ENCODE measurements around the gene ELFN2. TPM values are rescaled to one million over a fixed set of nuclear protein-coding genes. Genes with fewer than 3 reads are reported as not detected.
"Not testable (repeated sequence)": the region's sequence is repeated elsewhere in the genome, so short reads cannot be mapped to it uniquely, and the experiment has no call there.

The ELFN2 gene
- total RNA-seq, 1 experiment from 2014 or later: 10.0 TPM

- H3K9ac ChIP-seq (ENCODE audit: low read length): no peak overlapping the region
- H3K4me3 ChIP-seq (ENCODE audit: low read length): no peak overlapping the region
- no peaks in the 10 kb centered on the region for H3F3A ChIP-seq (ENCODE audit: low read length, unreplicated experiment)
- ChIA-PET CTCF (no interaction called here), POLR2A (ENCODE audit: unreplicated experiment) (no interaction called here)
- BruUV-seq (replicated peaks): no TSS peak
- H3K27me3 ChIP-seq (ENCODE audit: low read length): no peaks in the 10 kb centered on the region
- TF ChIP-seq CTCF (conservative IDR thresholded peaks at IDR 0.05; ENCODE audit: low read depth, low read length): no peak
- TF ChIP-seq EZH2 (IDR thresholded peaks at IDR 0.05; ENCODE audit: low read length, unreplicated experiment): no peak
- no peak for TF ChIP-seq EZH2phosphoT487 (IDR thresholded peaks at IDR 0.05; ENCODE audit: borderline replicate concordance, low read length)
- no peaks in the 10 kb centered on the region for H3K79me2 ChIP-seq (ENCODE audit: low read length)
- no peaks in the 10 kb centered on the region for H3K36me3 ChIP-seq (ENCODE audit: low read depth, low read length)
- DNase-seq (no peak), ATAC-seq (no peak)
- H3K9me2 ChIP-seq (replicated peaks; ENCODE audit: low read length): no peaks in the 10 kb centered on the region
- no peak overlapping the region for H3K4me2 ChIP-seq (ENCODE audit: low read length)
- no peak overlapping the region for H2AFZ ChIP-seq (ENCODE audit: low read length)
- H3K27ac ChIP-seq (ENCODE audit: low read length): no peak overlapping the region
- H4K20me1 ChIP-seq (ENCODE audit: low read length): no peaks in the 10 kb centered on the region
- intact Hi-C loops (cut with micrococcal nuclease): no loop called here
- H3K9me3 ChIP-seq (ENCODE audit: low read length): no peaks in the 10 kb centered on the region
- H3K4me1 ChIP-seq (ENCODE audit: insufficient read depth, low read length): no peaks in the 10 kb centered on the region
Observed at GRCh38 chr22:37401401-37402183, 25.7 kb downstream of the ELFN2 start.

GRCh38 chr22:37400719-37401118, 26.6 kb downstream of the ELFN2 start:
- ChIA-PET CTCF (no interaction called here), POLR2A (ENCODE audit: unreplicated experiment) (no interaction called here)
- Histone ChIP-seq H3K27ac (ENCODE audit: low read length) (no peak overlapping the region), H3K9me2 (replicated peaks; ENCODE audit: low read length) (no peaks in the 10 kb centered on the region), H3K27me3 (ENCODE audit: low read length) (no peaks in the 10 kb centered on the region), H3K9me3 (ENCODE audit: low read length) (no peaks in the 10 kb centered on the region), H2AFZ (ENCODE audit: low read length) (no peak overlapping the region), H3K36me3 (ENCODE audit: low read depth, low read length) (no peaks in the 10 kb centered on the region), H3K4me1 (ENCODE audit: insufficient read depth, low read length) (no peaks in the 10 kb centered on the region), H3K4me3 (ENCODE audit: low read length) (no peak overlapping the region), H3K9ac (ENCODE audit: low read length) (no peak overlapping the region), H3K4me2 (ENCODE audit: low read length) (no peak overlapping the region), H3K79me2 (ENCODE audit: low read length) (no peaks in the 10 kb centered on the region), H4K20me1 (ENCODE audit: low read length) (no peaks in the 10 kb centered on the region), H3F3A (ENCODE audit: low read length, unreplicated experiment) (no peaks in the 10 kb centered on the region)
- DNase-seq: peak; percentile 23
- intact Hi-C loops (cut with micrococcal nuclease): no loop called here
- BruUV-seq (replicated peaks): no TSS peak
- no peak for TF ChIP-seq CTCF (conservative IDR thresholded peaks at IDR 0.05; ENCODE audit: low read depth, low read length)
- no peak for TF ChIP-seq EZH2phosphoT487 (IDR thresholded peaks at IDR 0.05; ENCODE audit: borderline replicate concordance, low read length)
- no peak for TF ChIP-seq EZH2 (IDR thresholded peaks at IDR 0.05; ENCODE audit: low read length, unreplicated experiment)
- ATAC-seq: no peak

- H3K9ac ChIP-seq (ENCODE audit: low read length); BruUV-seq (replicated peaks); ATAC-seq; H3K9me3 ChIP-seq (ENCODE audit: low read length); H3K9me2 ChIP-seq (replicated peaks; ENCODE audit: low read length); H3K4me3 ChIP-seq (ENCODE audit: low read length); H2AFZ ChIP-seq (ENCODE audit: low read length); CTCF ChIA-PET; H3K79me2 ChIP-seq (ENCODE audit: low read length); H3K4me1 ChIP-seq (ENCODE audit: insufficient read depth, low read length); DNase-seq; H3F3A ChIP-seq (ENCODE audit: low read length, unreplicated experiment); H3K27ac ChIP-seq (ENCODE audit: low read length); H3K4me2 ChIP-seq (ENCODE audit: low read length); POLR2A ChIA-PET (ENCODE audit: unreplicated experiment); intact Hi-C loops (cut with micrococcal nuclease); H3K27me3 ChIP-seq (ENCODE audit: low read length); H3K36me3 ChIP-seq (ENCODE audit: low read depth, low read length); H4K20me1 ChIP-seq (ENCODE audit: low read length): not testable (repeated sequence)
Observed at GRCh38 chr22:37399457-37399856, 27.8 kb downstream of the ELFN2 start.
